ENCODE measurements around the gene TMC8.

Gene TMC8

DNA sequence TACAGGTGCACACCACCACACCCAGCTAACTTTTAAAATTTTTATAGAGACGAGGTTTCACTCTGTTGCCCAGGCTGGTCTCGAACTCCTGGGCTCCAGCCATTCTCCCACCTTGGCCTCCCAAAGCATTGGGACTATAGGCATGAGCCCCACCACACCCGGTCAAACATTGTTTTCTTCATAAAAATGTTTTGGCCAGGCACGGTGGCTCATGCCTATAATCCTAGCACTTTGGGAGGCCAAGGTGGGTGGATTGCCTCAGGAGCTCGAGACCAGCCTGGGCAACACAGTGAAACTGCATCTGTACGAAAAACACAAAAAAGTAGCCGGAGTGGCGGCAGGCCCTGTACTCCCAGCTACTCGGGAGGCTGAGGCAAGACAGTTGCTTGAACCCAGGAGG, 14.2 kb upstream of the TMC8 start:
- no peak for DNase-seq (ENCODE audit: extremely low spot score)
- TF ChIP-seq, protein P1, sequence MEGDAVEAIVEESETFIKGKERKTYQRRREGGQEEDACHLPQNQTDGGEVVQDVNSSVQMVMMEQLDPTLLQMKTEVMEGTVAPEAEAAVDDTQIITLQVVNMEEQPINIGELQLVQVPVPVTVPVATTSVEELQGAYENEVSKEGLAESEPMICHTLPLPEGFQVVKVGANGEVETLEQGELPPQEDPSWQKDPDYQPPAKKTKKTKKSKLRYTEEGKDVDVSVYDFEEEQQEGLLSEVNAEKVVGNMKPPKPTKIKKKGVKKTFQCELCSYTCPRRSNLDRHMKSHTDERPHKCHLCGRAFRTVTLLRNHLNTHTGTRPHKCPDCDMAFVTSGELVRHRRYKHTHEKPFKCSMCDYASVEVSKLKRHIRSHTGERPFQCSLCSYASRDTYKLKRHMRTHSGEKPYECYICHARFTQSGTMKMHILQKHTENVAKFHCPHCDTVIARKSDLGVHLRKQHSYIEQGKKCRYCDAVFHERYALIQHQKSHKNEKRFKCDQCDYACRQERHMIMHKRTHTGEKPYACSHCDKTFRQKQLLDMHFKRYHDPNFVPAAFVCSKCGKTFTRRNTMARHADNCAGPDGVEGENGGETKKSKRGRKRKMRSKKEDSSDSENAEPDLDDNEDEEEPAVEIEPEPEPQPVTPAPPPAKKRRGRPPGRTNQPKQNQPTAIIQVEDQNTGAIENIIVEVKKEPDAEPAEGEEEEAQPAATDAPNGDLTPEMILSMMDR (IDR thresholded peaks at IDR 0.05; ENCODE audit: control extremely low read depth, extremely low read depth, low read depth, missing control alignments), result no peak
- CTCF ChIA-PET, result interaction anchor here (1.2 to 2.7 kb wide), 3 partner anchors 17 to 59 kb away, joined by 3 to 13 read pairs (median 5); no protein-coding TSS in a partner anchor
- POLR2A ChIA-PET, result interaction anchor here (0.6 kb wide), 2 partner anchors 17 to 59 kb away, joined by 3 to 5 read pairs; no protein-coding TSS in a partner anchor

DNA sequence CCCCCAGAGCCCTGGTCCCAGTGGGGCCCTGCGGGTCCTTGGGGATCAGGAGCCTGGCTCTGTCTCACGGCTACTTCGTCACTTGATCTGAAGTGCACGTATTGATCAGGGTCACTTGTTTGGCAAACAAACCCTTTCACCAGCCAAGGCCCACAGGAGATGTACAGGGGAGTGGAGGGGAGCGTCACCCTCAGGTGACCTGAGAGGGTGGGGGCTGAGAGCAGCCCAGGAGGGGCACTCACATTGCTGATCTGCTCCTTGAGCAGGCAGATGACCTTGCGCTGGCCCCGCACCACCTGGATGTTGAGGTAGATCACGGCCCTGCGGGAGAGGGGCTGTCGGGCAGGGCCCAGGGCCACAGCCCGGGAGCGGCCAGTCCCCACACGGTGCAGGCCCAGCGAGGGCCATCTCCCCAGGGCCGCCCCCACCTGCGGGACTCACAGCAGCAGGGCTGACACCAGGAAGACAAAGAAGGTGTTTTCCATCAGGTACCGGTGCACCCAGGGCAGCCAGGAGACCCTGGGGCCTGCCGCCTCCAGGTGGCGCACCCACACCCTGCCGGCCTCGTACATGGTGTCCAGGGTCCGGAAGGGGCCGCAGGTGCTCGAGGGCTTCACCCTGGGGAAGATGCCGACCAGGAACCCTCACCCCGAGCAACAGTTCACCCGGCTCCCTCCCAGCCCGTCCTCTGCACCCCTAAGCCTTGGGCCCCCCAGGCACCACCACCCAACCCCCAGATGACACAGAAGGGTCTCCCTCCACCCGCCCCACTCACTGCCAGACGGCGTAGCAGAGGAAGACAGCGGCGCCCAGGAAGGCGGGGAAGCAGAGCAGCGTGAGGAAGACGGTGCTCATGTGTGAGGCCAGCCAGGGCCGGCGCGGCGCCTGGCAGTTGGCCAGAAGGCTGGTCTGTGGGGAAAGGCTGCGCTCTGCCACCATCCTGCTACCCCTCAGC, 13.3 kb upstream of the TMC8 start:
- DNase-seq (ENCODE audit: extremely low spot score), result no peak
- ChIA-PET POLR2A (interaction anchor here (0.5 kb wide), 1 partner anchor 118 kb away, joined by 3 read pairs; no protein-coding TSS in a partner anchor), CTCF (interaction anchor here (1.2 kb wide), 1 partner anchor 16 kb away, joined by 3 read pairs; no protein-coding TSS in a partner anchor)
- TF ChIP-seq, protein P1 (IDR thresholded peaks at IDR 0.05; ENCODE audit: control extremely low read depth, extremely low read depth, low read depth, missing control alignments), result peak; percentile 22

DNA sequence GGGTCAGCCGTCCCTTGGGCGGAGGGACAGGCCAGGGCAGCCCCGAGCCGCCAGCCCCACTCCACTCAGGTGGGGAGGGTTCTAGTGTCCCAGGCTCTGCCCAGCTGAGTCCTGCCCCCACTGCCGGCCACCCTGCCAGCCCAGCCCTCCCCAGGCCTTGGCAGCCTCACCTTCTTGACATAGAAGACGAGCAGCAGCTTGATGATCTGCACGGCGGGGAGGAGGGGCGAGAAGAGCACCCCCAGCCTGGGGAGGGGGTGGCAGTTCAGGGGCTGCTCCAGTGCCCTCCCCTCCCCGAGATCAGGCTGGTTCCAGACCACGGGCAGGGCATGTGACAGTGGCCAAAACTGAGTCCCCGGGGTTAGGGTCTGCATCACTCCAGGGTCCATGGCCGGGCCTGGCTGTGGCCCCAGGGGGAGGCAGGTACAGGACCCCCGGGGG, 11.8 kb upstream of the TMC8 start:
- TF ChIP-seq, protein P1 (IDR thresholded peaks at IDR 0.05; ENCODE audit: control extremely low read depth, extremely low read depth, low read depth, missing control alignments), result no peak
- ChIA-PET CTCF (interaction anchor here (0.9 to 1.5 kb wide), 3 partner anchors 16 to 57 kb away, joined by 3 to 4 read pairs (median 4); no protein-coding TSS in a partner anchor), POLR2A (no interaction called here)

DNA sequence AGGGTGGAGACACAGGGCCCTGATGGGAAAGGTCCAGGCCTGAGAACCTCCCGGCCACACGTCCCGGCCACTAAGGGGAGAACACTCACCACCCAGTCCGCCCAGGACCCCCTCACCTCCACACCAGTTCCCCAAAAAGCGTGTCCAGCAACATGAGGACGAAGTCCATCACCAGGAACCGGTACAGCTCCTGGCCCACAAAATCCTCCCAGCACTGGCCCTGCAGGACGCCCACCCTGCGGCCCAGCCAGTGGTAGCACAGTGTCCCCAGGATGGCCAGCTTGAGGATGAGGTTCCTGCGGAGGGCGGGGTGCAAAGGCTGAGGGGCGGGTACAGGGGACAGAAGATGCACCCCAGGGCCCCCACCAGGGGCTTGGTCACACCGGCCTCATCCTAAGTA, 10.0 kb upstream of the TMC8 start:
- POLR2A ChIA-PET, result no interaction called here
- DNase-seq (ENCODE audit: extremely low spot score), result no peak
- TF ChIP-seq, protein P1 (IDR thresholded peaks at IDR 0.05; ENCODE audit: control extremely low read depth, extremely low read depth, low read depth, missing control alignments), result no peak
- CTCF ChIA-PET, result interaction anchor here (1.2 to 1.5 kb wide), 2 partner anchors 17 to 36 kb away, joined by 3 read pairs; no protein-coding TSS in a partner anchor

More for the DNA sequence above, 11.8 kb upstream of the TMC8 start:
- DNase-seq (ENCODE audit: extremely low spot score), result no peak

DNA sequence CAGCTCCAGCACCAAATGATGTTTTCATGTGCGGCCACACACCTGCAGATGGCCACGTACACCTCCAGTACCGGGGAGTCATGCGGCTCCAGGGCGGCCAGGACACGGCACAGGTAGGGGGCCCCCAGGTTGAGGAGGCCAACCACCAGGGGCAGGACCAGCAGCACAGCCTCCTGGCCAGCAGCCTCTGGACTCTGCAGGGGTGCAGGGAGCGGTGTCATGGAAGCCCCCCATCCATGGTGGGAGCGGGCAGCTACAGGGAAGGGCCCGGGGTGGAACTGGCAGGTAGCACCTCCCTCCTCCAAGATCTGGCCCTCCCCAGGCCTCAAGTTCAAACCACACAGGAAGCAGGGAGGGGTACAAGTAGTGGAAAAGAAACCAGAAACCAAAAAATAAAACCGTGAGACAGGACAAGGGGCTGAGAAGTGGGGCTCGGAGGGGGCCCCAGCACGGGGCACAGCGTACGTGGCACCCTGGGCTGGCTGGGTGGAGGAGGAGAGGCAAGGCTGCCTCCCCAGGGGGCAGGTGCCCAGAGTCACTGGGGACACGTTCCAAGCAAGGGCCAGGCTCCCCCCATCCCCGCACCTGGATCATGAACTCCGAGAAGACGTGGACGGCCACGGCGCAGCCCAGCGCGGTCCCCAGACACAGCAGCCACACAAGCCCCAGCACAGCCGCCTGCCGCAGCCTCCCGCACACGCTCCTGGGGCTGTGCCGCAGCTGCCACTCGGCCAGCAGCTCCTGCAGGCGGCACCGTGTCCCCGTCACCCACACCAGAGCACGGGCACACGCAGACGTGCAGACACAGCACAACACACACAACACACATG, 9.4 kb upstream of the TMC8 start:
- no peak for DNase-seq (ENCODE audit: extremely low spot score)
- CTCF ChIA-PET, result interaction anchor here (1.2 to 1.5 kb wide), 2 partner anchors 17 to 36 kb away, joined by 3 read pairs; no protein-coding TSS in a partner anchor
- TF ChIP-seq, protein P1 (IDR thresholded peaks at IDR 0.05; ENCODE audit: control extremely low read depth, extremely low read depth, low read depth, missing control alignments), result no peak
- POLR2A ChIA-PET, result no interaction called here

DNA sequence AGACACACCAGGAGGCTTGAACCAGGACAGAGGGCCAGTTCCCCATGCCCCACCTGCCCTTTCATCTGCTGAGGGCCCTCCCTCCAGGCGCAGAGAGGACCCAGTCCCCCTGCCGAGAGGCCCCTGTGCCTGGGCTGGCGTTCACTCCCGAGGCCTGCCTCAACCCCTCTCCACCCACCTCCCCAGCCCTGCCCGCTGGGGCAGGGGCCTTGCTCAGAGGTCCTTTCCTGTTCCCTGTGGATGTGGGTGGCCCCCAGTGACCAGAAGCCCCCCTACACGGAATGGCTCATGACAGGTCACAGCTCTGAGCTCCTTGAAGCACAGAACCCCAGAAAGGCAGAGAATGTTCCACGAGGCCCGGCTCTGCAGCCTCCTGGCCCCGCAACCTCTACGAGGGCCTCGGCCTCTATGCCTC, 8.8 kb upstream of the TMC8 start:
- TF ChIP-seq, protein P1 (IDR thresholded peaks at IDR 0.05; ENCODE audit: control extremely low read depth, extremely low read depth, low read depth, missing control alignments), result no peak
- ChIA-PET POLR2A (no interaction called here), CTCF (no interaction called here)
- DNase-seq (ENCODE audit: extremely low spot score), result no peak
